NK-92 treated with Interleukin-12 subunit alpha and Interleukin-12 subunit beta, amount 100 ng/mL, for 24 hours (cell line): ENCODE measurements around the gene SNTG2.
"Not testable (repeated sequence)": the region's sequence is repeated elsewhere in the genome, so short reads cannot be mapped to it uniquely, and the experiment has no call there.

Source experiments
- DNase-seq: peaks from one replicate; lab custom pipeline; 2025; lab: John Stamatoyannopoulos, UW

SNTG2 gene

DNA sequence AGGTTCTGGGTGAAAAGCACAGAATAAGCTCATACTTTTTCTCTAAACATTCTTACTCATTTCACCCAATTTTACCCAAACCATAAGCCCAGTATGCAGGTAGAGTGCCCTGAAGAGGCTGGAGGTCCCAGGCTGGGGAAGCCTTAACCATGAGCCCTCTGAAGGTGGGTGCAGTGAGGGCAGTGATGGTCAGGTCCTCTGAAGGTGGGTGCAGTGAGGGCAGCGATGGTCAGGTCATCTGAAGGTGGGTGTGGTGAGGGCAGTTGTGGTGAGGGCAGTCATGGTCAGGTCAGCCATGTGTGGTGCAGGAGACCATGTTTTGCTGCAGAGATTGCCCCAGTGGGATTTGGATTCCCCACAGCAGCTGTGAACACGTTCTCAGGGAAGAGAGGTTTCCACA is 148.8 kb downstream of the SNTG2 start:
- no peak for DNase-seq

DNA sequence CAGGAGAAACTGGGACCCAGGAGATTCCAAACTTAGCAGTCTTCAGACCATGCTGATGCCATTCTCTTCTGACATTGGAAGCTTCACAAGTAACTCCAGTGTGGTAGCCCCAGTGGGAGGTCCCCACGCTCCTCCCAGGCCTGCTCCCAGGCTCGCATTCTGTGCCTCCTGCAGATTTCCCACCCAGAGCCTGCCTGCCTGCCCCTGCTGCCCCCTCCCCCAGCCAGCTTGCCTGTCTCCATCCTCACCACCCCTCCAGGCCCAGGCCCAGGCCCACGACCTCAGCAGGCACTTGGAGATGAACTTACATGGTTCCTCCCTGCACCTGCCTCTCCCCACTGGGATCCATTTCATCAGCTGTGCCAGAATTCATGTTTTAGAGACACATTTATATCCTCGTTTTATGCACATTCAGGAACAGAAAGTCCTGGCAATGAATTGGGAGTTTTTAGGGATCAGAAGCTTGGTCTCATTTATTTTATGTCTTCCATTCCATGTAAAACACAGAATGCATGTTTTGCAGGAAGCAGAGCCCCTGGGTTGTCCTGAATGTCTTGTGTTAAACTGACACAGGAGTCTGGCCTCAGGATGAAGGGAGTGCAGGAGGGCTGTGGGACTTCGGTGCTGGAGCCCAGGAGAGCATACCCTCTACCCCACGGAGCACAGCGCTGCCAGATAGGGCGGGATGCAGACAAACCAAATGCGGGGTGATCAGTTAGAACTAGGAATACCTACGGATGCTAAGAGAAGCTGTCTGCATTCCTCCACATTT is 150.5 kb downstream of the SNTG2 start:
- no peak for DNase-seq

- no peak for DNase-seq
These were observed 151.4 kb downstream of the SNTG2 start for GRCh38 chr2:1101982-1102590.

GRCh38 chr2:1104364-1104763 is 153.7 kb downstream of the SNTG2 start:
- no peak for DNase-seq

GRCh38 chr2:1106344-1106743 is 155.7 kb downstream of the SNTG2 start:
- not testable (repeated sequence) for DNase-seq

DNA sequence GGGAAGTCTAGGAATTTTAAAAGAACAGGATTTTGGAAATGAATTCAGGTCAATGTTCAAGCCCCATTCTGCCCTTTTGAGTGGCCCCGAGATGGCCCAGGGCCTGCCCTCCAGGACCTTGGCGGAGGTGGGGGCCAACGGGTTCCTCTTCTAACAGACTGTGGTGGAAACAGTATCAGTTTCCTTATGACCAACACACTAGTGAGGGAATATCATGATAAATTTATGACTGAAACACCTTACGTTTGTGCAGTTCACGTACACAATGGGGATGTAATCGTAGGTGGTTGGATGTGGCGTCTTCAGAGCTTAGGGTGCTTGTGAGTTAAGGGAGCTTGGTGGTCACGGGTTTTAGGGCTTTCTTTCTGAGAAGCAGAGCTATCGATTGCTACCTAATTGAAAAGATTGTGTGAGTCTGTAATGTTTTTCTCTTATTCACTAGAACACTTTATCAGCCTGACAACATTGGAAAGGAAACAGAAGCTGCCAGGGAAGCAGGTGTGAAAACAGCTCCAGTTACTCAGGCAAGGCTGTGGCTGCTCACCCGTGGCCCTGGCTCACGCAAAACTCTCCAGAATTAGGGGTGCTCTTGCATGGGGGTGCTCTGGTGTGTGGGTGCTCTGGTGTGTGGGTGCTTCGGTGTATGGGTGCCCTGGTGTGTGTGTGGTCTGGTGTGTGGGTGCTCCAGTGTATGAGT is 165.3 kb downstream of the SNTG2 start:
- no peak for DNase-seq

- DNase-seq, result no peak
These were observed 166.9 kb downstream of the SNTG2 start for GRCh38 chr2:1117569-1117968.

DNA sequence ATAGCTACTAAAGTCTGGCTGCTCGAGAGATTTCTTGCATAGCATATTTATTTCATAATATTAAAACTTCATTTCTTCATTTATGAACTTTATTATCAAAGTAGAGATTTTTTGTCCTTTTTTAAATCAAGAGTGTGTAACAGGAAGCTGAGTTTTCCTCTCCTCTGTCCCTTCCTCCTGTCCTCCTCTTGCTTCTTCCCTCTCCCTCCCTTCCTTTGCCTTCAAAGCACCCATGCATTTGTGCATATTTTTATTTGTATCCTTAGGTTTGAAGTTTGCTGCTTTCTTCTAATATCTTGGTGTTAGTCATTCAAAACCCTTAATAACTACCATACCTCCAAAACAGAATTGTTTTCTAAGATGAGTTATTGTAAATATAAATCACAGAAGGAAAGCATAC is 174.6 kb downstream of the SNTG2 start:
- no peak for DNase-seq

GRCh38 chr2:1125633-1126370 is 175.2 kb downstream of the SNTG2 start:
- DNase-seq, result no peak

- no peak for DNase-seq
These were observed 179.3 kb downstream of the SNTG2 start for GRCh38 chr2:1129982-1130381.

DNA sequence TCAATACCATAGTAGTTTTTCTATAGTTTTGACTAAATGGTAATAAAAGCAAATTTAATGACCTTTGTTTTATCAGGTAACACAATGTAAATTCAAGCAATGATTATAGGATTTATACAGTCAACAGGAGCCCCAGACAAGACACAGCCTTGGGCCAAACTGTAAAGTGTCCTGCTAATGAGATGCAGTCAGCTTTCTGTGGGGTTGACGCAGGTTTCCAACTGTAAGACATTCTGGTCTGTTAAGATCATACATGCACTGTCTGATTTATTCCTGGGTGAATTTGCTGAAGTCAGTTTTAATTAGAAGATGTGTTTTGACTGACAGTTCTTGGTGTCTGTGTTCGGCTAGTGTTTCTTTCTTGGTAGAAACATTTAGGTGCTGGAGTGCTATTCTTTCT is 180.3 kb downstream of the SNTG2 start:
- no peak for DNase-seq

DNA sequence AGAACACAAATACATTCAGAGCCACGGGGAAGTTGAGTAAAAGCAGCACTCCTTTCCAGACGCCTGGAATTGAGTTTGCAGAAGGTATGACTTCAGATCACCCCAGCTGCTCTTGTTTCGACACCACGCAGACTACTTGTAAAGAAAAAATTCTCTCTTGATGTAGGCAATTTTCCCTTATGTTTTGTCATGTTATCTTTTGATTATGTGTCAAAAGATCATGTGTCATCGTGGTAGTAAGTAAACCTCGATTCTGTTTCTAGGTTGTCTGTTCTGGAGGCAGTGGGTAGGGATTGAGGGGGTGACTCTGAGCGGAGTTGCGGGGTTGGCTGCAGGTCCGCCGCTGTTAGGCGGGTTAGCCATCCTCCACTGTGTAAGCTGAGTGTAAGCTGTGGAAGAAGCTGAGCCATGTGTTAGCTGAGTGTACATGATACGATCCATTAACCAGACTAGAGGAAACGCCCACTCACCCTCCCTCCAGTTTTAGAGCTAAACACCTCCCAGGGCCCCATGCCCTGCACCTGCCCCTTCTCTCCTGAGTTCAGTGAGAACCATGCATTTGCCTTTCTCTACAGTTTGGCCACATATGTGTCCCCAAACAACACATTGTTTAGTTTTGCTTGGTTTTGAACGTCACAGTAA is 181.8 kb downstream of the SNTG2 start:
- no peak for DNase-seq

- not testable (repeated sequence) for DNase-seq
These were observed 183.2 kb downstream of the SNTG2 start for GRCh38 chr2:1133896-1134295.

DNA sequence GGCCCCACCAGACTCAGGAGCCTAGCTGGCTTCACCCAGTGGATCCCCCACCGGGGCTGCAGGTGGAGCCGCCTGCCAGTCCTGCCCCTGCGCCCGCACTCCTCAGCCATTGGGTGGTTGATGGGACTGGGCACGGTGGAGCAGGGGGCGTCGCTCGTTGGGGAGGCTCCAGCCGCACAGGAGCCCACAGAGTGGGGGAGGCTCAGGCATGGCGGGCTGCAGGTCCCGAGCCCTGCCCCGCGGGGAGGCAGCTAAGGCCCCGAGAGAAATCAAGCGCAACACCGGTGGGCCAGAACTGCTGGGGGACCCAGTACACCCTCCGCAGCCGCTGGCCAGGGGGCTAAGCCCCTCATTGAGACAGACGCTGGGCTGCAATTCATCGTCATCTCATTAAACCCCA is 184.0 kb downstream of the SNTG2 start:
- no peak for DNase-seq

DNA sequence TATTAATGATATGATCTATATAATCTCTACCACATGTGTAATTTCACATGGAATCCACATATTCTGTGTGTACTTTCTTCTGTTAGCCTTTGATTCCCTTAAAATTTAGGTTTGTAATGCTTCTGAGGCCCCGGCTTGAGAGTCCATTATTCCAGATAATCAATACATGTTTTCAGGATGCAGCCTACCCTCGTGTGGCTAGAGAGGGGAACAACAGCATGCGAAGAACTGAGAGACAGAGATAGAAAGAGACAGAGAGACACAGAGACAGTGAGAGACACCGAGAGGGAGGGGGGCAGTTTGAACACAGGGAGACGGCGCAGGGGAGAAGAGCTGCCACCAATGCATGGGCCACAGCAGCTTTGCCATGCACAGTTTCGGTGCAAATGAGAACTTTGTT is 185.4 kb downstream of the SNTG2 start:
- DNase-seq, result no peak

GRCh38 chr2:1136846-1137245 is 186.2 kb downstream of the SNTG2 start:
- no peak for DNase-seq

- no peak for DNase-seq
These were observed 186.6 kb downstream of the SNTG2 start for GRCh38 chr2:1137264-1137663.

DNA sequence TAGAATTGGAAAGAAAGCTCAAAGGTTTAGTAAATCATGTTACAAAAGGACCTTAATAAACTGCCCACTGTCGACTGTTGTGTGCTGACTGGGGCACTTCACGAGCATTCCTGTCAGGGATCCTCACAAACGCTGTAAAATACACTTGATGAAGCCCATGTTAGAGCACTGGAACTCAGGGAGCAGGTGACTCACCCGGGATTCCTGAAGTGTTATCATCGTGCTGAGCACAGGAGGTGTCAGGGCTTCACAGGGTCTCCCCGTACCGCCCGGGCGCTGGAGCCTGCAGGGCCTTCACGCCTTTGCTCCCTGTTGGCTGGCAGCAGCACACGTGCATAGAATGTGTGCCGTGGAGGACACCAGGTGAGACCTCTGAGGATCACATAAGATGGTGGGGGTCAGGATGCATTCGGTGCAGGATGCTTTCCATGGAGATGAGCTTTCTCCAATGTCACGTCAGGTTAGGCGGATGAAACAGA is 187.3 kb downstream of the SNTG2 start:
- no peak for DNase-seq

- DNase-seq, result no peak
These were observed 189.8 kb downstream of the SNTG2 start for GRCh38 chr2:1140389-1141003.

GRCh38 chr2:1141079-1141478 is 190.4 kb downstream of the SNTG2 start:
- no peak for DNase-seq

GRCh38 chr2:1143129-1143528 is 192.5 kb downstream of the SNTG2 start:
- no peak for DNase-seq
